ENCODE measurements around the gene FNDC4.
A peak's percentile ranks its signal among the peaks of the same experiment; 100 is the strongest.

Gene FNDC4

GRCh38 chr2:27493948-27494283, 1.1 kb downstream of the FNDC4 start:
- DNase-seq (ENCODE audit: low read depth), result no peak

GRCh38 chr2:27492557-27492956, 2.4 kb downstream of the FNDC4 start:
- DNase-seq (ENCODE audit: low read depth), result no peak

GRCh38 chr2:27489498-27490397, 5.3 kb downstream of the FNDC4 start, which contains the start of gene IFT172:
Gene IFT172 (minus strand): TSS chr2:27489743. CDS start chr2:27489653, 90 bp downstream.
- peak; percentile 95 for DNase-seq (ENCODE audit: low read depth)

- no peak for DNase-seq (ENCODE audit: low read depth)
Observed at GRCh38 chr2:27489118-27489497, 5.9 kb downstream of the FNDC4 start.

GRCh38 chr2:27485496-27485895, 9.5 kb downstream of the FNDC4 start:
- DNase-seq (ENCODE audit: low read depth), result no peak

GRCh38 chr2:27471961-27472360, 23.0 kb downstream of the FNDC4 start:
- DNase-seq (ENCODE audit: low read depth), result no peak

- DNase-seq (ENCODE audit: low read depth), result no peak
Observed at GRCh38 chr2:27464443-27464842, 30.6 kb downstream of the FNDC4 start.

GRCh38 chr2:27461118-27461517, 33.9 kb downstream of the FNDC4 start:
- DNase-seq (ENCODE audit: low read depth), result no peak

GRCh38 chr2:27453968-27454367, 41.0 kb downstream of the FNDC4 start:
- DNase-seq (ENCODE audit: low read depth), result no peak

GRCh38 chr2:27451095-27451494, 43.9 kb downstream of the FNDC4 start:
- DNase-seq (ENCODE audit: low read depth), result no peak

- DNase-seq (ENCODE audit: low read depth), result no peak
Observed at GRCh38 chr2:27448381-27448780, 46.6 kb downstream of the FNDC4 start.

- DNase-seq (ENCODE audit: low read depth), result no peak
Observed at GRCh38 chr2:27446057-27446456, 48.9 kb downstream of the FNDC4 start.

GRCh38 chr2:27445615-27446014, 49.4 kb downstream of the FNDC4 start:
- DNase-seq (ENCODE audit: low read depth), result no peak

GRCh38 chr2:27445155-27445554, 49.8 kb downstream of the FNDC4 start:
- DNase-seq (ENCODE audit: low read depth), result no peak

- no peak for DNase-seq (ENCODE audit: low read depth)
Observed at GRCh38 chr2:27442920-27443282, 52.1 kb downstream of the FNDC4 start.

GRCh38 chr2:27441958-27442919, 52.8 kb downstream of the FNDC4 start, which contains the start of gene KRTCAP3:
Gene KRTCAP3 (plus strand): TSS chr2:27442381. CDS start chr2:27442413, 32 bp downstream.
- DNase-seq (ENCODE audit: low read depth), result no peak
